Measurements from ENCODE around the gene TNS1. TPM values are rescaled to one million over a fixed set of nuclear protein-coding genes. Genes with fewer than 3 reads are reported as not detected.

TNS1 gene
- total RNA-seq, 1 donor from 2014 or later = 0.91 TPM

- Mint-ChIP-seq H3K27me3 (ENCODE audit: low read depth) (peaks cover 19% of the 10 kb centered on the region), H3K4me3 (ENCODE audit: low read depth) (no peak overlapping the region), H3K9me3 (no peaks in the 10 kb centered on the region), H3K36me3 (ENCODE audit: low read depth) (no peaks in the 10 kb centered on the region), H3K4me1 (ENCODE audit: low read depth) (no peaks in the 10 kb centered on the region), H3K27ac (no peak overlapping the region)
- no peak for DNase-seq (ENCODE audit: low spot score)
- intact Hi-C loops (cut with micrococcal nuclease) = no loop called here
These were observed 100.9 kb downstream of the TNS1 start for GRCh38 chr2:217901835-217902378.

- intact Hi-C loops (cut with micrococcal nuclease) = no loop called here
- Mint-ChIP-seq H3K27me3 (ENCODE audit: low read depth) (peaks cover 15% of the 10 kb centered on the region), H3K4me1 (ENCODE audit: low read depth) (no peaks in the 10 kb centered on the region), H3K4me3 (ENCODE audit: low read depth) (no peak overlapping the region), H3K9me3 (no peaks in the 10 kb centered on the region), H3K27ac (no peak overlapping the region), H3K36me3 (ENCODE audit: low read depth) (no peaks in the 10 kb centered on the region)
- no peak for DNase-seq (ENCODE audit: low spot score)
These were observed 101.4 kb downstream of the TNS1 start for GRCh38 chr2:217901400-217901799.

- intact Hi-C loops (cut with micrococcal nuclease) = no loop called here
- DNase-seq (ENCODE audit: low spot score) = no peak
- H3K36me3 Mint-ChIP-seq (ENCODE audit: low read depth) = no peaks in the 10 kb centered on the region
- H3K27me3 Mint-ChIP-seq (ENCODE audit: low read depth) = peaks cover 10% of the 10 kb centered on the region
- no peak overlapping the region for H3K4me3 Mint-ChIP-seq (ENCODE audit: low read depth)
- no peak overlapping the region for H3K27ac Mint-ChIP-seq
- H3K4me1 Mint-ChIP-seq (ENCODE audit: low read depth) = no peaks in the 10 kb centered on the region
- H3K9me3 Mint-ChIP-seq = no peaks in the 10 kb centered on the region
These were observed 101.9 kb downstream of the TNS1 start for GRCh38 chr2:217900780-217901360.

- peaks cover 8% of the 10 kb centered on the region for H3K27me3 Mint-ChIP-seq (ENCODE audit: low read depth)
- DNase-seq (ENCODE audit: low spot score) = no peak
- no peak overlapping the region for H3K27ac Mint-ChIP-seq
- no peaks in the 10 kb centered on the region for H3K9me3 Mint-ChIP-seq
- H3K4me1 Mint-ChIP-seq (ENCODE audit: low read depth) = no peaks in the 10 kb centered on the region
- no peaks in the 10 kb centered on the region for H3K36me3 Mint-ChIP-seq (ENCODE audit: low read depth)
- intact Hi-C loops (cut with micrococcal nuclease) = no loop called here
- H3K4me3 Mint-ChIP-seq (ENCODE audit: low read depth) = no peak overlapping the region
These were observed 102.6 kb downstream of the TNS1 start for GRCh38 chr2:217900010-217900779.

- no peaks in the 10 kb centered on the region for H3K36me3 Mint-ChIP-seq (ENCODE audit: low read depth)
- intact Hi-C loops (cut with micrococcal nuclease) = no loop called here
- no peaks in the 10 kb centered on the region for H3K4me1 Mint-ChIP-seq (ENCODE audit: low read depth)
- no peaks in the 10 kb centered on the region for H3K9me3 Mint-ChIP-seq
- H3K27me3 Mint-ChIP-seq (ENCODE audit: low read depth) = peaks cover 1% of the 10 kb centered on the region
- DNase-seq (ENCODE audit: low spot score) = no peak
- H3K27ac Mint-ChIP-seq = no peak overlapping the region
- no peak overlapping the region for H3K4me3 Mint-ChIP-seq (ENCODE audit: low read depth)
These were observed 103.4 kb downstream of the TNS1 start for GRCh38 chr2:217899231-217900009.

- DNase-seq (ENCODE audit: low spot score) = no peak
- H3K36me3 Mint-ChIP-seq (ENCODE audit: low read depth) = no peaks in the 10 kb centered on the region
- H3K9me3 Mint-ChIP-seq = no peaks in the 10 kb centered on the region
- no peak overlapping the region for H3K27ac Mint-ChIP-seq
- H3K27me3 Mint-ChIP-seq (ENCODE audit: low read depth) = no peaks in the 10 kb centered on the region
- no peaks in the 10 kb centered on the region for H3K4me1 Mint-ChIP-seq (ENCODE audit: low read depth)
- no peak overlapping the region for H3K4me3 Mint-ChIP-seq (ENCODE audit: low read depth)
- intact Hi-C loops (cut with micrococcal nuclease) = no loop called here
These were observed 104.7 kb downstream of the TNS1 start for GRCh38 chr2:217897816-217898806.

GRCh38 chr2:217897091-217897715, 105.6 kb downstream of the TNS1 start:
- Mint-ChIP-seq H3K27ac (no peak overlapping the region), H3K27me3 (ENCODE audit: low read depth) (no peaks in the 10 kb centered on the region), H3K4me3 (ENCODE audit: low read depth) (no peak overlapping the region), H3K9me3 (no peaks in the 10 kb centered on the region), H3K36me3 (ENCODE audit: low read depth) (no peaks in the 10 kb centered on the region), H3K4me1 (ENCODE audit: low read depth) (no peaks in the 10 kb centered on the region)
- intact Hi-C loops (cut with micrococcal nuclease) = no loop called here
- DNase-seq (ENCODE audit: low spot score) = no peak

GRCh38 chr2:217895070-217895635, 107.6 kb downstream of the TNS1 start:
- Mint-ChIP-seq H3K36me3 (ENCODE audit: low read depth) (no peaks in the 10 kb centered on the region), H3K9me3 (no peaks in the 10 kb centered on the region), H3K4me3 (ENCODE audit: low read depth) (no peak overlapping the region), H3K27ac (no peak overlapping the region), H3K27me3 (ENCODE audit: low read depth) (no peaks in the 10 kb centered on the region), H3K4me1 (ENCODE audit: low read depth) (no peaks in the 10 kb centered on the region)
- no peak for DNase-seq (ENCODE audit: low spot score)
- intact Hi-C loops (cut with micrococcal nuclease) = no loop called here

GRCh38 chr2:217893440-217893839, 109.4 kb downstream of the TNS1 start:
- intact Hi-C loops (cut with micrococcal nuclease) = no loop called here
- Mint-ChIP-seq H3K36me3 (ENCODE audit: low read depth) (no peaks in the 10 kb centered on the region), H3K4me3 (ENCODE audit: low read depth) (no peak overlapping the region), H3K4me1 (ENCODE audit: low read depth) (no peaks in the 10 kb centered on the region), H3K27me3 (ENCODE audit: low read depth) (no peaks in the 10 kb centered on the region), H3K27ac (no peak overlapping the region), H3K9me3 (no peaks in the 10 kb centered on the region)
- no peak for DNase-seq (ENCODE audit: low spot score)

- Mint-ChIP-seq H3K36me3 (ENCODE audit: low read depth) (no peaks in the 10 kb centered on the region), H3K4me3 (ENCODE audit: low read depth) (no peak overlapping the region), H3K4me1 (ENCODE audit: low read depth) (no peaks in the 10 kb centered on the region), H3K27me3 (ENCODE audit: low read depth) (no peaks in the 10 kb centered on the region), H3K27ac (no peak overlapping the region), H3K9me3 (no peaks in the 10 kb centered on the region)
- DNase-seq (ENCODE audit: low spot score) = no peak
- intact Hi-C loops (cut with micrococcal nuclease) = no loop called here
These were observed 110.2 kb downstream of the TNS1 start for GRCh38 chr2:217892560-217892959.

- no peaks in the 10 kb centered on the region for H3K36me3 Mint-ChIP-seq (ENCODE audit: low read depth)
- H3K4me3 Mint-ChIP-seq (ENCODE audit: low read depth) = no peak overlapping the region
- no peak for DNase-seq (ENCODE audit: low spot score)
- H3K9me3 Mint-ChIP-seq = no peaks in the 10 kb centered on the region
- no peaks in the 10 kb centered on the region for H3K27me3 Mint-ChIP-seq (ENCODE audit: low read depth)
- H3K4me1 Mint-ChIP-seq (ENCODE audit: low read depth) = peaks cover 2% of the 10 kb centered on the region
- H3K27ac Mint-ChIP-seq = no peak overlapping the region
- intact Hi-C loops (cut with micrococcal nuclease) = no loop called here
These were observed 112.3 kb downstream of the TNS1 start for GRCh38 chr2:217890445-217890844.
